NT2/D1 (cell line): ENCODE data around the gene DMRTC2.
A peak's percentile ranks its signal among the peaks of the same experiment; 100 is the strongest.
"Not testable (repeated sequence)": the region's sequence is repeated elsewhere in the genome, so short reads cannot be mapped to it uniquely, and the experiment has no call there.

Source experiments
- DNase-seq: peaks from one replicate; pipeline ENCODE4 v3.0.0-alpha.2; 2011; ENCODE audit warnings: low read depth, low spot score
- H3K27me3 ChIP-seq: 2 replicates; pipeline ENCODE4 v1.6.0; 2011; ENCODE audit warnings: mild to moderate bottlenecking; ENCODE audit not compliant: insufficient read length, insufficient read depth
- H3K36me3 ChIP-seq: 2 replicates; pipeline ENCODE4 v1.6.1; 2011; ENCODE audit warnings: mild to moderate bottlenecking, low read length, mixed read lengths; ENCODE audit not compliant: insufficient read depth, insufficient read length
- H3K4me1 ChIP-seq: 2 replicates; pipeline ENCODE4 v1.5.1; 2011; ENCODE audit not compliant: insufficient read depth, insufficient read length
- H3K4me3 ChIP-seq: 2 replicates; pipeline ENCODE4 v1.5.1; 2011; ENCODE audit warnings: low read depth; ENCODE audit not compliant: insufficient read length
- H3K9ac ChIP-seq: 2 replicates; pipeline ENCODE4 v1.6.0; 2011; ENCODE audit warnings: low read depth; ENCODE audit not compliant: insufficient read length
- H3K9me3 ChIP-seq: 2 replicates; pipeline ENCODE4 v1.5.1; 2011; ENCODE audit warnings: mild to moderate bottlenecking, low read length; ENCODE audit not compliant: insufficient read depth
- SUZ12 ChIP-seq: IDR thresholded peaks from 2 replicates; pipeline ENCODE4 v1.6.1; 2011; ENCODE audit not compliant: insufficient read length, insufficient read depth; ENCODE audit errors: extremely low read depth
- YY1 ChIP-seq: IDR thresholded peaks from 2 replicates; pipeline ENCODE4 v1.6.1; 2011; ENCODE audit not compliant: insufficient read length, insufficient read depth
- ZNF274 ChIP-seq: IDR thresholded peaks from 2 replicates; pipeline ENCODE4 v1.6.1; 2011; ENCODE audit warnings: mild to moderate bottlenecking, low read depth, low read length

Gene DMRTC2

GRCh38 chr19:41871573-41872383, 26.9 kb downstream of the DMRTC2 start:
- H3K36me3 ChIP-seq: peaks cover 55% of the 10 kb centered on the region
- no peaks in the 10 kb centered on the region for H3K9me3 ChIP-seq
- TF ChIP-seq YY1: no peak
- no peak for TF ChIP-seq SUZ12
- no peak for TF ChIP-seq ZNF274
- H3K27me3 ChIP-seq: no peaks in the 10 kb centered on the region
- peaks cover 8% of the 10 kb centered on the region for H3K4me1 ChIP-seq
- H3K4me3 ChIP-seq: no peak overlapping the region
- H3K9ac ChIP-seq: no peak overlapping the region
- no peak for DNase-seq

GRCh38 chr19:41872384-41872774, 27.5 kb downstream of the DMRTC2 start:
- Histone ChIP-seq H3K27me3 (no peaks in the 10 kb centered on the region), H3K9ac (no peak overlapping the region), H3K4me3 (no peak overlapping the region), H3K9me3 (no peaks in the 10 kb centered on the region), H3K36me3 (peaks cover 49% of the 10 kb centered on the region), H3K4me1 (peaks cover 10% of the 10 kb centered on the region)
- no peak for DNase-seq
- TF ChIP-seq ZNF274: no peak

DNA sequence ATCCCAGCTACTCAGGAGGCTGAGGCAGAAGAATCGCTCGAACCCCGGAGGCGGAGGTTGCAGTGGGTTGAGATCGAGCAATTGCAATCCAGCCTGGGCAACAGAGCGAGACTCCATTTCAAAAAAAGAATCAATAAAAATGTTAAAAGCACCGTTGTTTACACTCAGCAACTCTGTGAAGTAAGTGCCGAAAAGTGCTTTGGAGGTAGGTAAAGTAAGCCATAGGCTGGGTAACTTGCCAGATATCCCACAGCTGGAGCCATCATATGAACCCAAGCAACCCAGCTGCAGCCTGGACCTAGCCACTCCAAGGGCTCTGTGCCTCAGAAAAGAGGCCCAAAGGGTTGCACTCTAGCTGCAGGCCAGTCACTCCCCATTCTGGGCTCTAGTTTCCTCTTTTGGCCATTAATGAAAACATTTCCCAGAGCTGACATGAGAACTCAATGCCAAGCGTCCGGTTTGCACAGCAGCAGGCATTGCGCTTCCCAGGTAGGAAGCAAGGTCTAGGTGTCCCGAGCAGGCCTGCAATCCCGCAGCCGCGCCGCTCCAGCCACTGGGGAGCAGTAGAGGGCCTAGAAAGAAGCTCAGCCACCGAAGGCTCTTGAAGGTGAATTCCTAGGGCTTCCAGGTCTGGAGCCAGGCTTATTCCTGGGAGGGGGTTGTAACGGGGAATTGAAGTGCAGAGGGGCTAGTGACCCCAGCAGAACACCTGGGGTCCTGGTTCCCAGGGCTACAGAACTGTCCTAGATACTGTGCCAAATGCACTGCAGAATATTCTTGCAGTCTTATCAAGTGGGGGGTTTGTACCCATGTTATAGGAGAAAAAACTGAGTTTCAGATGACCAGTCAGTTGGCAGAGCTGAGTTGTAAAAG, 28.2 kb downstream of the DMRTC2 start:
- DNase-seq: peak; percentile 66
- Histone ChIP-seq H3K4me3 (no peak overlapping the region), H3K9ac (no peak overlapping the region), H3K27me3 (no peaks in the 10 kb centered on the region), H3K4me1 (peaks cover 12% of the 10 kb centered on the region), H3K9me3 (no peaks in the 10 kb centered on the region), H3K36me3 (peaks cover 43% of the 10 kb centered on the region)
- TF ChIP-seq ZNF274: no peak
- no peak for TF ChIP-seq YY1
- no peak for TF ChIP-seq SUZ12

GRCh38 chr19:41875973-41876372, 31.1 kb downstream of the DMRTC2 start:
- DNase-seq, H3K4me3 ChIP-seq, H3K4me1 ChIP-seq, H3K9me3 ChIP-seq, H3K9ac ChIP-seq, H3K27me3 ChIP-seq: not testable (repeated sequence)
- H3K36me3 ChIP-seq: peaks cover 15% of the 10 kb centered on the region

DNA sequence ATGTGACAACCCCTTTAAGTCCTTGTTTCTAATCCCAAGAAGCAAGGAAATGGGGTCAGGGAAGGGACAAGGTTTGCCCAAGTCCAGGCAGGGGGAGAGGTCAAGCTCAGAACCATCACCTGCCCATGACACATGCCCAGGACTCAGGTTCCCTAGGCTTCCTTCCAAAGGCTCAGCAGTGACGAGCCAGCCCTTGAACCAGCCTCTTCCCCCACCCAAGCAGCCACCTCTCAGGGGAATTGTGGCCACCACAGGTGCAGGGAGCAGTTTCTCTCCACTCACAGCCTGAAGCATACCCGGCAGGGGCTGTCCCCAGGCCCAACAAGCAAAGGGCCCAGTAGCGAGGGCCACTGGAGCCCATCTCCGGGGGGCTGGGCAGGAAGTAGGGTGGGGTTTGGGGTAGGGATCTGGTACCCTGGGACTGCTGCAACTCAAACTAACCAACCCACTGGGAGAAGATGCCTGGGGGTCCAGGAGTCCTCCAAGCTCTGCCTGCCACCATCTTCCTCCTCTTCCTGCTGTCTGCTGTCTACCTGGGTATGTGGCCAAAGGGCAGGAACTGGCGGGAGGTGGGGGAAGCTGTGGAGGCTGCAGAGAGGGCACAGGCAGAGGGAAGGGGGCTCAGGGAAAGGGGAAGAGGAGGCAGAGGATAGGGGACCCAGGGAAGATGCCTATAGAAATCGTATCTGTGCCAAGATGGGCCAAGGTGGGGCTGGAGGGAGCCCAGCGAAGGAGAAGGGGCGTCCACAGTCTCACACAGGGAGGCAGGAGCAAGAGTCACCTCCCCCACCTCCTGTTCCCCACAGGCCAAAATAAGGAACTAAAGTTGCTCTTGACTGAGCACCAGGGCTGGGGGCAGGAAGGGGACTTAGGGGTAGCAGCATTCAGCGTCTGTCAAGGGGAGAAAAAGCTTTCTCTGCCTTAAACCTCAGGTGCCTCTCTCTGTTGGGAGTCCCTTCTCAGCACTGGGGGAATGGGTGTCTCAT, 32.3 kb downstream of the DMRTC2 start, which contains the start of gene CD79A:
TSS of gene CD79A (plus strand) at position 433 of the 986 bp plus-strand sequence. CDS start at position 459, 26 bp downstream.
- H3K9ac ChIP-seq: no peak within 1 kb of the TSS
- peaks cover 3% of the 10 kb centered on the region for H3K36me3 ChIP-seq
- H3K9me3 ChIP-seq: no peaks in the 10 kb centered on the region
- H3K27me3 ChIP-seq: peaks cover 9% of the 10 kb centered on the region
- TF ChIP-seq ZNF274 (no peak), YY1 (no peak), SUZ12 (no peak)
- peaks cover 6% of the 10 kb centered on the region for H3K4me1 ChIP-seq
- no peak within 1 kb of the TSS for H3K4me3 ChIP-seq
- no peak for DNase-seq

DNA sequence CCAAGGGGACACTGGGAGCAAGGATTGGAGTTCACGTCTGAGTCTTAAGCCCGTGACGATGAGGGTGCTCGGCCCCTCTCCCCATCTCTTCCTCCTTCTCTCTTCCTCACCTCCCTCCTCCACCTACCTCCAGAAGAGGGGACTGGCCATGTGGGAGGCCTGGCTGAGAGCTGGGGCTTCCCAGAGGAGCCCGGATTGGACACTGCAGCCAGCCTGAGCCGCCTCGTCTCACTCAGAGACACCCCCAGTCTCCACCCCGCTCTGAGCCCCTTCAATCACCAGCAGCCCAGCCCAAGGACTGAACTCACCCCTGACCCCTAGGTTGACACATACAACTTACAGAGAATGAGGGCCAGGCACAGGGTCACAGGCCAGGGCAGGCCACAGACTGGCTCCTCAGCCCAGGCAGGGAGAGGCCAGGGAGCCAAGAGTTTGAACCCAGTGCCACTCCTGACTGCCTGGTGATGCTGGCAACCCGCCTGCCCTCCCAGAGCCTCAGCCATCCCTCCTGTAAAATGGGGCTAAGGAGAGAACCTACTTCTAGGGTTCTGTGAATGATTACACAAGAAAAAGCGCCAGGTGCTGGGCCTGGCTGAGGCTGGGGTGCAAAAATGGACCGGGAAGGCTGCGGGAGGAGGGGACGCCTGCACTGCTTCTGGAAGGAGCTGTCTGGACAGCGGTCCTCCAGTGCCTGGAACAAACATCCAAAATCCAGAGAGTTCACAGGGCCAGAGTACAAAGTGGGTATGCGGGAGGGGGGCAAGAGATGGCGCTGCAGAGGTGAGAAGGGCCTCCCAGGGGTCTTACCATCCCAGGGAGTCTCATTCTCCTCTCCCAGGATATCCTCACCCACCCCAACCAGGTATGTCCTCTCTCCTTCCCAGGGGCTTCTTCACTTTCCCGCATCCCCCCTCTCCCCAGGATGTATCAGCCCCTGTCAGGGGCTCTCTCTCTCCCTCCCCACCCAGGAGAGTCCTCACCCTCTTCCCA, 33.4 kb downstream of the DMRTC2 start:
- no peak overlapping the region for H3K9ac ChIP-seq

More for the DNA sequence above, 33.4 kb downstream of the DMRTC2 start:
- no peak for DNase-seq
- peaks cover 19% of the 10 kb centered on the region for H3K27me3 ChIP-seq
- no peak overlapping the region for H3K4me3 ChIP-seq
- TF ChIP-seq SUZ12 (no peak), ZNF274 (no peak), YY1 (no peak)
- no peaks in the 10 kb centered on the region for H3K36me3 ChIP-seq
- H3K4me1 ChIP-seq: peaks cover 6% of the 10 kb centered on the region
- H3K9me3 ChIP-seq: no peaks in the 10 kb centered on the region
